C4-2B (cell line): Measurements from ENCODE around the gene SLC28A1.

Source experiments
- H3K27ac ChIP-seq: fragments of 450-650 bp; 2 replicates; pipeline ENCODE4 v1.5.1; 2017
- CTCF ChIP-seq: fragments of 450-650 bp; conservative IDR thresholded peaks from 2 replicates; pipeline ENCODE4 v1.5.1; 2017; ENCODE audit warnings: mild to moderate bottlenecking
- ZFX ChIP-seq: fragments of 450-650 bp; IDR thresholded peaks from 2 replicates; pipeline ENCODE4 v1.6.1; 2017

Gene SLC28A1

GRCh38 chr15:84929795-84930603, 45.5 kb downstream of the SLC28A1 start:
- TF ChIP-seq ZFX (no peak), CTCF (no peak)
- no peak overlapping the region for H3K27ac ChIP-seq

GRCh38 chr15:84934942-84935729, 50.7 kb downstream of the SLC28A1 start:
- TF ChIP-seq CTCF (peak; percentile 54), ZFX (no peak)
- H3K27ac ChIP-seq: no peak overlapping the region

- no peak overlapping the region for H3K27ac ChIP-seq
- TF ChIP-seq ZFX (no peak), CTCF (no peak)
These were observed 52.7 kb downstream of the SLC28A1 start for GRCh38 chr15:84937144-84937543.

GRCh38 chr15:84938726-84939125, 54.3 kb downstream of the SLC28A1 start:
- no peak overlapping the region for H3K27ac ChIP-seq
- TF ChIP-seq ZFX: no peak
- no peak for TF ChIP-seq CTCF

- H3K27ac ChIP-seq: no peak overlapping the region
- no peak for TF ChIP-seq ZFX
These were observed 55.9 kb downstream of the SLC28A1 start for GRCh38 chr15:84940399-84940798.

GRCh38 chr15:84942456-84942855, 58.0 kb downstream of the SLC28A1 start:
- TF ChIP-seq CTCF: no peak
- no peak for TF ChIP-seq ZFX
- H3K27ac ChIP-seq: no peak overlapping the region

GRCh38 chr15:84944311-84944710, 59.8 kb downstream of the SLC28A1 start:
- H3K27ac ChIP-seq: no peak overlapping the region
- no peak for TF ChIP-seq CTCF
